H4 (cell line): ENCODE data around the gene AK8. TPM values are rescaled to one million over a fixed set of nuclear protein-coding genes. Genes with fewer than 3 reads are reported as not detected.

Source experiments
- DNase-seq: peaks from one replicate; pipeline ENCODE4 v3.0.0-alpha.2; 2015; ENCODE audit warnings: low spot score
- total RNA-seq: library from RNA; depleted of rRNA; stranded (reverse); fragments of >200 nt; shearing (Covaris generic); gene quantifications from 2 replicates; pipeline ENCODE4 v1.2.3, GENCODE V29; 2014; rRNA removed

The AK8 gene, protein sequence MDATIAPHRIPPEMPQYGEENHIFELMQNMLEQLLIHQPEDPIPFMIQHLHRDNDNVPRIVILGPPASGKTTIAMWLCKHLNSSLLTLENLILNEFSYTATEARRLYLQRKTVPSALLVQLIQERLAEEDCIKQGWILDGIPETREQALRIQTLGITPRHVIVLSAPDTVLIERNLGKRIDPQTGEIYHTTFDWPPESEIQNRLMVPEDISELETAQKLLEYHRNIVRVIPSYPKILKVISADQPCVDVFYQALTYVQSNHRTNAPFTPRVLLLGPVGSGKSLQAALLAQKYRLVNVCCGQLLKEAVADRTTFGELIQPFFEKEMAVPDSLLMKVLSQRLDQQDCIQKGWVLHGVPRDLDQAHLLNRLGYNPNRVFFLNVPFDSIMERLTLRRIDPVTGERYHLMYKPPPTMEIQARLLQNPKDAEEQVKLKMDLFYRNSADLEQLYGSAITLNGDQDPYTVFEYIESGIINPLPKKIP
- 0.21 and 0.27 TPM in 2 replicates for total RNA-seq

DNA sequence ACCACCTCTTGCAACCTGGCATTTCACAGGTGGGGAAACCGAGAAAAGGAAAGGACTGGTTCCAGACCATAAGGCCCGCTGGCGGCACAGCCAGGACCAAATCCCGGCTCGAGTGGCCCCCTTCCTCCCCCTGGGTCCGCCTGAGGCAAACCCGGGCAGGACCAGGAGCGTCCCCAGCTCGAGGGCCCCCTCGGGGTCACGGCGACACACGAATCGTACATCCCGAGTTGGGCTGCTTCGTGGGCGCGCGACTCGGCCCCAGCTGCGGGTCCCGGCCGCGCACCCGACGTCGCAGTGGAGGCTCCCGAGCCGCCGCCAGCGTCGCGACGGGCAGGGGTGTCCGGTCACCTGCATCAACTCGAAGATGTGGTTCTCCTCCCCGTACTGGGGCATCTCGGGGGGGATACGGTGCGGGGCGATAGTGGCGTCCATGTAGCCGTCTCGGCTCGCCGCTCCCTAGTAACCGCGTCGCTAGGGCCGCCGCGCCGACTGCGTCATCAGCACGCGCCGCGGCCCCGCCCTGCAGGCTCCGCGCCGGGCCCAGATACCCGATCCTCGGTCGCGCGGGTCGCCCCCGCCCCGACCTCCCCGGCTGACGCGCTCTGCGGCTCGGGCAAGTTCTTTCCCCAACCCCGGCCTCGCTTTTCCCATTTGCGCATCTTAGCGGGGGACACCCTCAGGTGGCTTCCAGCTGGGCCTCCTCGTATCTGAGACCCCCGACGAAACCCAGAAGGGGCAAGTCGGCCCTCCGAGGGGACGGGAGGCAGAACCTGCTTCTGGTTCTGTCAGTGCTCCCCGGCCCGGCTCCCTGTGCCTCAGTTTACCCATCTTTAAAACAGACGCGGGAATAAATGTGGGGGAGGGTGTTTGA lies at the start of gene AK8:
Gene AK8 (minus strand): TSS at position 461 of the 871 bp plus-strand sequence. CDS start 29 bp downstream, at position 432.
- DNase-seq: peak; percentile 39

DNA sequence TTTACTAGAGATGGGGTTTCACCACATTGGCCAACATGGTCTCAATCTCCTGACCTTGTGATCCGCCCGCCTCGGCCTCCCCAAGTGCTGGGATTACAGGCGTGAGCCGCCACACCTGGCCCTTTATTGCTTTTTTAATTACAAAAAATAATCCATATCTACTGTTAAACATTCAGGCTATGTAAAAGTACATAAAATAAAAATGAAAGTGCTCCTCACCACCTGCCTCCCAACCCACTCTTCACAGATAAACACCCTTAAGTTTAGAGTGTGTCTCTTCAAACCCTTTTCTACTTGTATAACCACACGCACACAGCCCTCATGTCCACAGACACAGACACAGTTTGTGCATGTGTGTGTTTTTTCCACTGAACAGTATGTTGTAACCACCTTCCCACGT lies 49.6 kb upstream of the AK8 start:
- DNase-seq: no peak

DNA sequence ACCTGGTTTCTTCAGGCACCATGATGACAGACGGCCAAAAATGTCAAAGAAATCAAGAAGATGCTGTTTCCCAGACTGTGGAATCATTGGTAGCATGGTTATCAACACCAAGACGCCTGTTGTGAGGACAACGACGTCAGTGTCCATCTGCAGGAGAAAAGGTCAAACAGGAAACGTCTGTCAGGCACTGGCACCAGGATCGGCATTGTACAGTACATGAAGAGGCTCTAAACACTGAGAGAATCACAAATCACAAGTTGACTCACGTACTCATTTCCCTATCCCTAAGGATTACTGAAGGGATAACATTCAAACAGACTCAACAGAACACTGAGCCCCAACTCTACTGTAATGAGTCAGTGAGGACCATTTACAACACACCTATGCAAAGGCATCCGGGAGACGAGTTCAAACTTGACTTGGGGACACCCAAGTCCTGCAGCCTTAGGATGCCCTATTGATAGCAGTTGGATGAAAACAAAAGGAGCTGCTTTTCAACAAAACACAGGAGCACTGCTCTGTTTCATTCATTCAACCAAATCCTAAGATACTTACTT lies 45.3 kb upstream of the AK8 start:
- no peak for DNase-seq

GRCh38 chr9:132919614-132920268 lies 41.7 kb upstream of the AK8 start:
- DNase-seq: no peak

DNA sequence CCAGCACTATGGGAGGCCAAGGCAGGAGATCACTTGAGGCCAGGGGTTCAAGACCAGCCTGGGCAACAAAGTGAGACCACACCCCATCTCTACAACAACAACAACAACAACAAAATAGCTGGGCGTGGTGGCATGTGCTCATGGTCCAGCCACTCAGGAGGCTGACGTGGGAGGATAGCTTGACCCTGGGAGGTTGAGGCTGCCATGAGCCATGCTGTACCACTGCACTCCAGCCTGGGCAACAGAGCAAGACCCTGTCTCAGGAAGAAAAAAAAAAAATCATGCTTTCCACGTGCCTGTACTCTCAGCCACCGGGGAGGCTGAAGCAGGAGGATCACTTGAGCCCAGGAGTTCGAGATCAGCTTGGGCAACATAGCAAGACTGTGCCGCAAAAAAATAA lies 36.8 kb upstream of the AK8 start:
- DNase-seq: no peak

GRCh38 chr9:132912131-132912530 lies 34.0 kb upstream of the AK8 start:
- DNase-seq: no peak

DNA sequence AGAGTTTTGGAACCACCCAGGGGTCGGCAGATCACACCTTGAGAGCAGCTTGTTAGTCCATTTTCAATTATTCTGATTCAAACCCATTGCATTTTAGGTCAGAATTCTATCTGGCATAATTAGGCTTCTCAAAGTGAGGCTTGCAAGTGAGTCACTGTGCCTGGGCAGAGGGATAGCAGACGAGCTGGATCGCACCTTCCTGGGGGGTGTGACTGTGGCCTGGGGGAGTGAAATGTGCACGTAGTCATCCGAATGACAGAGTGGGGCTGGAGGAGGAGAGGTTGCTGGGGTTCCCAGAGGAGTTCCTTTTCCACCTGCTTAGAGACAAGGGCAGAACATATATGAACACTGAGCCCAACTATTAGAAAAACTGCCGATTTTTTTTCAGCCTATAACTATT lies 32.3 kb upstream of the AK8 start:
- DNase-seq: no peak

- DNase-seq: no peak
Observed at GRCh38 chr9:132909311-132909710, 31.2 kb upstream of the AK8 start.

DNA sequence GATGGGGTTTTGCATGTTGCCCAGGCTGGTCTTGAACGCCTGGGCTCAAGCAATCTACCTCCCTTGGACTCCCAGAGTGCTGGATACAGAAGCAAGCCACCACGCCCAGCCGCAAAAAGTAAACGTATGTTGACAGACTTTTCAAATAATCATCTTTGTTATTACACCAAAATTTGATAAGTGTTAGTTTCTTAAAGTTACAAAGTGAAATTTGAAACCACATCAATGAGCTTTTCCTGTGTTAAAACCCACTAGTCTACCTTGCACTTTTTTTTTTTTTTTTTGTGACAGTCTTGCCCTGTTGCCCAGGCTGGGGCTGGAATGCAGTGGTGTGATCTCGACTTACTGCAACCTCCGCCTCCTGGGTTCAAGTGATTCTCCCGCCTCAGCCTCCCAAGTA lies 30.6 kb upstream of the AK8 start:
- DNase-seq: no peak

GRCh38 chr9:132905726-132906125 lies 27.6 kb upstream of the AK8 start:
- no peak for DNase-seq

GRCh38 chr9:132903574-132904492 lies 25.7 kb upstream of the AK8 start:
- DNase-seq: no peak

DNA sequence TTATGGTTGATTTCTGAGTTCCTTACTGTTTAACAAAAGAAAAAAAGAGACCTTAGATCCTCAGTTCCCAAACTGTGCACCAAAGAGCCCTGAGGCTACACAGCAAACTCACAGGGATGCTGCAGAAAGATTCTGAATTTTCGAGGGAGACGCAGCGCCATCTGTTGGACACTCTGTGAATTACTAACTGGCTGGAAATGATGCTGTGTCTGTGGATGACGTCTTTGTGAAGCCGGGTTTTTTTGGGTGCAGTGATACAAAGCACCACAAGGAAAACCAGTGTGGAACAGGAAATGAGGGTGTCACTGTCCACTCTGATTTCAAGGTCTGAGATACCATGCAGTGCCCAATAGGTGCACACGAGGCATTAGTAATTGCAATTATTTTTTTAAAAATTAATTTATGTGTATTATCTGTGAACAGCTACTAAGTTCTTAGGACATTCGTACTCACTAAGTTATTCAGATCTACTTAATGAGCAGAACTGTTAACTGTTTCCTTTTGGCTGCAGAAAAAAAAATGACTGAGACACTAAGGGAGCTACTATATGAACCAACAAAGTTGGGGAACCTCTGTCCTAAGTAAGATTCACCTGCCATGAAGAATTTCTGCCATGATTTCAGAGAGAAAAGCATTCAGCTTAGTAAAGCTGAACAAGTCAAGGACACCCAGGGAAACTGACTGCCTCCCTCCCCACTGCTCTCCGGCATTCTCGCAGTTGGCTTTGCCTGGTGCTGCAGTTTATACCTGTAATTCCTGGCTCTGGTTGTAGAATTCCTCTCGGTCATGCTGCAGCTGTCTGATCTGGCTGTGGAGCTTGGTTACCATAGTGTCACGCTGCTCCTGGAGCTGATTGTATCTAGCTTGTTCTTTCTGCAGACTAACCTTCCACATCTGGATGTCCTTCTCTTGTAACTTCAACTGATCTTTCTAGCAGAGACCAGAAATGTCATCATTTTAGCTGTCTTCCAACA lies 24.1 kb upstream of the AK8 start:
- DNase-seq: peak; percentile 77

- no peak for DNase-seq
Observed at GRCh38 chr9:132898051-132898450, 20.0 kb upstream of the AK8 start.

GRCh38 chr9:132896906-132897305 lies 18.8 kb upstream of the AK8 start:
- no peak for DNase-seq

DNA sequence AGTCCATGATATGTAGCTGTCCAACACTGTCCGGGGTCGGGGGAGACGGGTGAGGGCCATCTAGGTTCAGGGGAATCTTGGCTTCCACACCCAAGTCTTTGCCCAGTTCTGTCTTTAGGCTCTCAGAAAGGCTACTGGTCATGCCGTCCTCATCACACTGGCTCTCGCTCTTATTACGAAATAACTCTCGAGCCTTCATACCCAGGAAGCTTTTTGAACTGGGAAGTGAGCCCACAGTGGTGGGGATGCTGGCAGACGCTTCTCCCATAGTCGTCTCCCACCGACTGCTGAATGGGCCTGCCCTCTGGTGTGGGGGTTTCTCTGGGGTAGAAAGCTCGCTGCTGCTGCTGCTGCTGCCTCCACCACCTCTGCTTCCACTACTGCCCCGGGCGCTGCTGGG lies 18.2 kb upstream of the AK8 start:
- DNase-seq: no peak

- DNase-seq: no peak
Observed at GRCh38 chr9:132894862-132895835, 17.1 kb upstream of the AK8 start.

DNA sequence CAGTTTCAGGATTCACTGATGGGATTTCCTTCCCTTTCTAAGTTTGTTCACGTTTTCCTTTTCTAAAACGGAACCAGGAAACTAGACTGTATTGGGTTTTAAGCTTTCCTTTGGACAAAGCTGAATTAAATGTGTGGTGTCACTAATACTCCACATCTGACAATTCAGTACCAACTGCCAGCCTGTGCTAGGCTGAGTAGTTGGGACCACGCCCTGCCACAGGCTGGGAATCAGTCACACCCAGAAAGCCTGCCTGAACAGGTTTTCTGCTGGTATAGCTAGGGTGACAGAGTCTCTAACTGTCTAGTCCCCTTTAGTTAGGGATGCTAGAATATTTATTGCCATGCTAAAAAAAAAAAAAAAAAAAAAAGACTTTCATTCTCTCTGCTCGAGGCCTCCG lies 16.3 kb upstream of the AK8 start:
- DNase-seq: no peak

- DNase-seq: no peak
Observed at GRCh38 chr9:132892400-132892799, 14.3 kb upstream of the AK8 start.
